Liver (tissue), 9 donors: Measurements from ENCODE around the gene EPB42. TPM values are rescaled to one million over a fixed set of nuclear protein-coding genes. Genes with fewer than 3 reads are reported as not detected.

ENCODE experiments used
- DNase-seq: peaks from one replicate; pipeline ENCODE4 v3.0.0-alpha.2; 2017; ENCODE audit warnings: low spot score
- H3K27ac ChIP-seq, 2 donors: one replicate each; pipeline ENCODE4 v1.7.0; 2013; ENCODE audit warnings: inconsistent platforms in 2 of 2, low read length in 2 of 2, control low read depth in 1 of 2, low read depth in 1 of 2, mild to moderate bottlenecking in 1 of 2
- H3K27me3 ChIP-seq, 4 donors: one replicate each; pipeline versions ENCODE4 v1.6.1 to v1.7.0; 2013; ENCODE audit warnings: low read length in 3 of 4, inconsistent platforms in 1 of 4, mild to moderate bottlenecking in 1 of 4, moderate library complexity in 1 of 4; ENCODE audit not compliant: control insufficient read depth in 4 of 4, insufficient read depth in 4 of 4
- H3K36me3 ChIP-seq, 4 donors: one replicate each; pipeline versions ENCODE4 v1.6.1 to v1.7.0; 2013; ENCODE audit warnings: low read length in 3 of 4, mild to moderate bottlenecking in 3 of 4, low read depth in 1 of 4, moderate library complexity in 1 of 4; ENCODE audit not compliant: control insufficient read depth in 4 of 4, insufficient read depth in 3 of 4
- H3K4me1 ChIP-seq, 4 donors: one replicate each; pipeline versions ENCODE4 v1.6.1 to v1.7.0; 2013; ENCODE audit warnings: low read length in 3 of 4, mild to moderate bottlenecking in 3 of 4, moderate library complexity in 1 of 4; ENCODE audit not compliant: control insufficient read depth in 4 of 4, insufficient read depth in 4 of 4
- H3K4me3 ChIP-seq, 3 donors: one replicate each; pipeline versions ENCODE4 v1.6.1 to v1.7.0; 2013; ENCODE audit warnings: low read length in 3 of 3, control low read depth in 1 of 3, low read depth in 1 of 3, mild to moderate bottlenecking in 1 of 3
- H3K9ac ChIP-seq, 2 donors: one replicate each; pipeline ENCODE4 v1.7.0; 2013; ENCODE audit warnings: low read length in 2 of 2, mild to moderate bottlenecking in 2 of 2, moderate library complexity in 2 of 2, control low read depth in 1 of 2, low read depth in 1 of 2
- H3K9me3 ChIP-seq, 4 donors: one replicate each; pipeline versions ENCODE4 v1.6.1 to v1.7.0; 2013; ENCODE audit warnings: low read length in 3 of 4; ENCODE audit not compliant: control insufficient read depth in 4 of 4
- CTCF ChIP-seq: fragments of 150-350 bp; IDR thresholded peaks from 2 replicates; pipeline ENCODE4 v1.5.1; 2017; ENCODE audit warnings: improper control_type of control experiment, low read depth, low read length; ENCODE audit not compliant: missing input control
- GABPA ChIP-seq, 2 donors: IDR thresholded peaks in 1 of 2; conservative IDR thresholded peaks in 1 of 2; 2 replicates each; pipeline ENCODE4 v1.6.1; 2016; ENCODE audit warnings: antibody characterized with exemption in 2 of 2, mild to moderate bottlenecking in 1 of 2, moderate library complexity in 1 of 2
- HNF4G ChIP-seq: IDR thresholded peaks from 2 replicates; pipeline ENCODE4 v1.6.1; 2016; ENCODE audit warnings: antibody characterized with exemption
- RAD21 ChIP-seq, 2 donors: IDR thresholded peaks; 2 replicates each; pipeline ENCODE4 v1.6.1; 2016; ENCODE audit warnings: antibody characterized with exemption in 2 of 2, mild to moderate bottlenecking in 2 of 2
- REST ChIP-seq: IDR thresholded peaks from 2 replicates; pipeline ENCODE4 v1.6.1; 2016; ENCODE audit warnings: antibody characterized with exemption, mild to moderate bottlenecking
- RXRA ChIP-seq, 2 donors: IDR thresholded peaks; 2 replicates each; pipeline ENCODE4 v1.6.1; 2017 to 2018; ENCODE audit warnings: antibody characterized with exemption in 2 of 2, mild to moderate bottlenecking in 1 of 2
- SP1 ChIP-seq: IDR thresholded peaks from 2 replicates; pipeline ENCODE4 v1.6.1; 2018; ENCODE audit warnings: antibody characterized with exemption, mild to moderate bottlenecking
- TAF1 ChIP-seq: conservative IDR thresholded peaks from 2 replicates; pipeline ENCODE4 v1.6.1; 2016; ENCODE audit warnings: antibody characterized with exemption, mild to moderate bottlenecking
- YY1 ChIP-seq: IDR thresholded peaks from 2 replicates; pipeline ENCODE4 v1.6.1; 2016; ENCODE audit warnings: antibody characterized with exemption, mild to moderate bottlenecking
- WGBS: extraction: QIAGEN DNeasy Blood & Tissue Kit; methylation state at CpG from one replicate; pipeline ENCODE4 v1.1.7; 2013; 5-methylcytosine and 5-hydroxymethylcytosine counted together
- polyA plus RNA-seq, 2 donors: library from polyadenylated mRNA; stranded (reverse) in 1 of 2; unstranded in 1 of 2; fragments of 200-250 nt in 1 of 2; fragments of >200 nt in 1 of 2; fragmentation: Nextera tagmentation in 1 of 2; extraction: Ambion mirVana in 1 of 2; gene quantifications; one replicate each; pipeline versions ENCODE4 v1.2.1 to v1.2.3, GENCODE V29; 2013 to 2015
- total RNA-seq, 2 donors: library from RNA; depleted of rRNA; stranded (reverse); fragments of >200 nt; gene quantifications; one replicate each; pipeline ENCODE4 v1.2.3, GENCODE V29; 2014
- TF ChIP-seq, protein P1 (sequence below): IDR thresholded peaks from 2 replicates; pipeline ENCODE4 v1.6.1; 2016; ENCODE audit warnings: antibody characterized with exemption
- donor health status: healthy.
- donor health status: healthy.
- donor health status: healthy.
- donor health status: healthy.
- donor health status: healthy.

The EPB42 gene
- total and polyA plus RNA-seq, 4 donors: 0.02 to 247 TPM; not detected in 2

DNA sequence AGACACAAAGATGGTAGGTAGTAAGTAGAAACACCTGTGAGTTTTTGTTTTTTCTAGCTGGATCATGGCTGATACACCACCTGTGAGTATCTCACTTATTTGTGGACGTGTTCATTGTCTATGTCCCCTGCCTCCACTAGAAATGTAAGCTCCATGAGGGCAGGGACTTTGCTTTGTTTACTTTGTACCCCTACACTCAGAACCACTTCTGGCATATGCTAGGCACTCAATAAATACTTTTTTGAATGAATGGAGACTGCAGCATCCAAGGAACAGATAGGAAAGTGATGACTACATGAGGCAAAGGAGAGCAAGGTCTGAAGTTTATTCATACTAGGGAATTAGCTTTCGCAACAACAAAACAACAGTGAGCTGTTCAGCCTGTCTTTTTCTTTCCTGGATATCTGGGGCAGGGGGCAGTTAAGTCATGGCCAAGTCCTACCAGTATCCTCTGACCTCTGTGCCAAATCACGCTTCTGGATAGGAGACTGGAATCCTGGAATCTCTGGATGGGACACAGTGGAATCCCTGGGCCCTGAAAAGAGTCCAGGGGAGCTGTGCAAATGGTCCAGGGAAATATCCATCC, 11.6 kb upstream of the EPB42 start:
- Histone ChIP-seq H3K9me3 (no peaks in the 10 kb centered on the region), H3K4me1 (no peaks in the 10 kb centered on the region), H3K36me3 (no peaks in the 10 kb centered on the region), H3K9ac (no peak overlapping the region), H3K27me3 (no peaks in the 10 kb centered on the region), H3K27ac (no peak overlapping the region), H3K4me3 (no peak overlapping the region)
- WGBS: 85% methylated on average over 3 of the region's 3 CpGs
- no peak for DNase-seq
- TF ChIP-seq RXRA (IDR thresholded peaks at IDR 0.05) (no peak), SP1 (no peak), GABPA (IDR thresholded peaks at IDR 0.05 in 1 of 2, conservative IDR thresholded peaks at IDR 0.05 in 1 of 2) (no peak), HNF4G (no peak), REST (no peak)
- TF ChIP-seq, protein P1, sequence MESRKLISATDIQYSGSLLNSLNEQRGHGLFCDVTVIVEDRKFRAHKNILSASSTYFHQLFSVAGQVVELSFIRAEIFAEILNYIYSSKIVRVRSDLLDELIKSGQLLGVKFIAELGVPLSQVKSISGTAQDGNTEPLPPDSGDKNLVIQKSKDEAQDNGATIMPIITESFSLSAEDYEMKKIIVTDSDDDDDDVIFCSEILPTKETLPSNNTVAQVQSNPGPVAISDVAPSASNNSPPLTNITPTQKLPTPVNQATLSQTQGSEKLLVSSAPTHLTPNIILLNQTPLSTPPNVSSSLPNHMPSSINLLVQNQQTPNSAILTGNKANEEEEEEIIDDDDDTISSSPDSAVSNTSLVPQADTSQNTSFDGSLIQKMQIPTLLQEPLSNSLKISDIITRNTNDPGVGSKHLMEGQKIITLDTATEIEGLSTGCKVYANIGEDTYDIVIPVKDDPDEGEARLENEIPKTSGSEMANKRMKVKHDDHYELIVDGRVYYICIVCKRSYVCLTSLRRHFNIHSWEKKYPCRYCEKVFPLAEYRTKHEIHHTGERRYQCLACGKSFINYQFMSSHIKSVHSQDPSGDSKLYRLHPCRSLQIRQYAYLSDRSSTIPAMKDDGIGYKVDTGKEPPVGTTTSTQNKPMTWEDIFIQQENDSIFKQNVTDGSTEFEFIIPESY: no peak

DNA sequence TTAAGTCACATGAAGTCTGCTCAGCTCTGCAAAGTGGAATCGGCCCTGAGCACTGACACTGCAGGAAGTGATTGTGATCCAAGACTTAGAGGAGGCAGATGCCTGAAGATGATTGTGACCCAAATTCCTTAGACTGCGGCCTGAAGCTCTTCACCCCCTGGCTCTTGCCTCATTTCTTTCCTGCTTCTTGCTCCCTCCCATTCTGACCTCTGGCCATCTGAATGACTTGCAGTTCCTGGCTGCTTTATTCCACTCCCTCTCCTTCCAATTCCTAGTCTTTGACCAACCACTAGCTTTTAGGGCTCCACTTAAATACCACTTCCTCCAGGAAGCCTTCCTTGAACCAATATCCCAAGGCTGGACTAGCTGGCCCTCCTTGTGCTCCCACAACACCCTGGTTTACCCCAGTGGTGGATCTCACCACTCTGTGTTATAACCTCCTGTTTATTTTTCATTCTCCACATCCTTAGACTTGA, 9.9 kb upstream of the EPB42 start:
- no peak for TF ChIP-seq RAD21 (IDR thresholded peaks at IDR 0.05)
- TF ChIP-seq RXRA (IDR thresholded peaks at IDR 0.05): no peak
- no peak for TF ChIP-seq GABPA (IDR thresholded peaks at IDR 0.05 in 1 of 2, conservative IDR thresholded peaks at IDR 0.05 in 1 of 2)
- TF ChIP-seq REST: no peak
- no peak for TF ChIP-seq TAF1
- TF ChIP-seq YY1: no peak
- TF ChIP-seq CTCF: no peak
- no peak for TF ChIP-seq HNF4G
- Histone ChIP-seq H3K36me3 (no peaks in the 10 kb centered on the region), H3K9me3 (no peaks in the 10 kb centered on the region), H3K9ac (no peak overlapping the region), H3K4me1 (no peaks in the 10 kb centered on the region), H3K4me3 (no peak overlapping the region), H3K27me3 (peaks cover 0 to 2% (median 0%) of the 10 kb centered on the region in 4 donors), H3K27ac (no peak overlapping the region)
- DNase-seq: no peak
- 75% methylated on average over 2 of the region's 2 CpGs for WGBS
